SHP77 treated with DMSO at 0.1 percent for 48 hours (cell line): Measurements from ENCODE around the gene SDHAF3.

Experiments
- DNase-seq: peaks from one replicate; lab custom pipeline; 2025; lab: John Stamatoyannopoulos, UW

SDHAF3 gene

DNA sequence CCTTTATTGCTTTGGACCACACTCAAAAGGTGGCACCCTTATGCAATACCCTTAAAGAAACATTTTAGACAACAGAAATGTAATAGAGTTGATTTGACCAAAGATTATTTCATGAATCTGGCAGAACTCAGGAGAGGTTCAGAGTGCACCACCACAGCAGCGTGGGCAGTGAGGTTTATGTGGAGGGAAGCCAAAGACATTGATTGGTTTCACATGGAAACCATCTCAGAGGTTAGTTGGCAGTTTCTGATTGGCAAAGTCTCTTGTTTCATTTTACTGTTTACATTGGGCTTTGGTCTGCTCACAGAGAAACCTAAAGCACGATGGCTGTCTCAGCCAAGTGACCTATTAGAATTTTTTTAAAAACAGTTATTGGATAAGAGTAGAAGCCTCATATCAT, 101.3 kb downstream of the SDHAF3 start:
- no peak for DNase-seq

- DNase-seq = no peak
These were observed 101.7 kb downstream of the SDHAF3 start for GRCh38 chr7:97219237-97219636.

DNA sequence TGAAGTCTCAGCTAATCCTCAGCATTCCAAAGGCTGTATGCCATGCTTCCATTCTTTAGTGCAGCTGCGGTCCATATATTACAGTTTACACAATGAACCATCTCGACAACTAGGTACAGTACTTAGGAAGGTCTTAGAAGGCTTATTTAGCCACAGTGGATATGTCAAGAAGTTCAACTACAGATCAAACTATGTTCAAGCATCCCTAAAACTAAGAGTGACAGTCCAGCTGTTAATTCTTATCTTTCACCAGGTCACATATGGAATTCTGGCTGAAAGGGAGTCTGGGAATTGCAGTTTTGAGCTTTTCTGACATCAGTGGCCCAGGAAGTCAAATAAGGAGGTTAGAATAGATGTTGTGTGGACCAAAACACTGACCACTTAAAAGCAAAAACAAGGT, 106.8 kb downstream of the SDHAF3 start:
- DNase-seq = no peak

GRCh38 chr7:97226541-97226940, 109.0 kb downstream of the SDHAF3 start:
- DNase-seq = no peak
